ENCODE data around the gene MC1R. TPM values are rescaled to one million over a fixed set of nuclear protein-coding genes. Genes with fewer than 3 reads are reported as not detected.

The MC1R gene
- total RNA-seq, 1 donor from 2014 or later = 9.2 TPM

DNA sequence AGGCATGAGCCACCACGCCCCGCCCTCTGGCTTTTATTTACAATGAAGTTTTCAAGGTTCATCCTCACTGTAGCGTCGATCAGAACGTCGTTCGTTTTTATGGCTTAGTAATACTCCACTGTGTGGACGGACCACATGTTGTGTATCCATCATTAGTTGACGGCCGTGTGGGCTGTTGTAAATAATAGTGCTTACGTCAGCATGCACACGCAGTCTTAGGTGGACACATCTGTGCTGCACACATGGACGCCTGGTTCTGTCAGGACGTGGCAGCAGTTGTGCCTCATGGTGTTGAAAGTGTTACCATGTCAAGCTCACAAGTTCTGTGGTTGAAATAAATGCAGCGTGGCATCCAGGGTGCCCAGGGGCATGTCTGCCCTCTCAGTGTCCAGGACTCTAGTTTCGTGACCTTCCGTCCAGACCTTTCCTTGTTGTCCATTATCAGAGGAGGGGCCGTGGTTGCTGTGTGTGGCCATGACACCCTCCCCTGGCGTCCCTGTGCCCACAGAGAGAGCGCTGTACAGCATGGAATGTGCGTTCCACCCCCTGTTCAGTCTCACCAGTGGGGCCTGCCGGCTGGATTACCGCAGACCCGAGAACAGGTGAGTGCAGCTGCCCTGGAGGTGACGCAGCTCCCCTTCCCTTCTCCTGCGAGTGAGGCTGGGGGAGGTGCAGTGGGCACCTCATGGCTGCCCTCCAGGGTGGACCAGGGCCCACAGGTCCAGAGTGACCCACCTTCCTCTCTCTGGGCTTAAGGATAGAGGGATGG is 23.0 kb upstream of the MC1R start:
- no peaks in the 10 kb centered on the region for H3K27me3 ChIP-seq (ENCODE audit: insufficient read depth, low read length)
- H3K79me2 ChIP-seq (ENCODE audit: insufficient read depth, low read length) = peaks cover 22% of the 10 kb centered on the region
- no peaks in the 10 kb centered on the region for H3K9me3 ChIP-seq (ENCODE audit: insufficient read depth, low read depth, low read length)
- H3K4me2 ChIP-seq (ENCODE audit: low read length) = no peak overlapping the region
- peaks cover 67% of the 10 kb centered on the region for H4K20me1 ChIP-seq (ENCODE audit: insufficient read depth, low read length)
- H3K9me3 Mint-ChIP-seq (ENCODE audit: unreplicated experiment) = no peaks in the 10 kb centered on the region
- peaks cover 53% of the 10 kb centered on the region for H3K36me3 ChIP-seq (ENCODE audit: insufficient read depth, low read length)
- no peak overlapping the region for H2AFZ ChIP-seq (ENCODE audit: low read depth, low read length)
- no peaks in the 10 kb centered on the region for H3K27me3 Mint-ChIP-seq (ENCODE audit: low read depth, unreplicated experiment)
- peaks cover 8% of the 10 kb centered on the region for H3K4me1 Mint-ChIP-seq (ENCODE audit: low read depth, unreplicated experiment)
- TF ChIP-seq EZH2 (IDR thresholded peaks at IDR 0.05; ENCODE audit: insufficient read depth, low read length) = no peak
- TF ChIP-seq, protein P1, sequence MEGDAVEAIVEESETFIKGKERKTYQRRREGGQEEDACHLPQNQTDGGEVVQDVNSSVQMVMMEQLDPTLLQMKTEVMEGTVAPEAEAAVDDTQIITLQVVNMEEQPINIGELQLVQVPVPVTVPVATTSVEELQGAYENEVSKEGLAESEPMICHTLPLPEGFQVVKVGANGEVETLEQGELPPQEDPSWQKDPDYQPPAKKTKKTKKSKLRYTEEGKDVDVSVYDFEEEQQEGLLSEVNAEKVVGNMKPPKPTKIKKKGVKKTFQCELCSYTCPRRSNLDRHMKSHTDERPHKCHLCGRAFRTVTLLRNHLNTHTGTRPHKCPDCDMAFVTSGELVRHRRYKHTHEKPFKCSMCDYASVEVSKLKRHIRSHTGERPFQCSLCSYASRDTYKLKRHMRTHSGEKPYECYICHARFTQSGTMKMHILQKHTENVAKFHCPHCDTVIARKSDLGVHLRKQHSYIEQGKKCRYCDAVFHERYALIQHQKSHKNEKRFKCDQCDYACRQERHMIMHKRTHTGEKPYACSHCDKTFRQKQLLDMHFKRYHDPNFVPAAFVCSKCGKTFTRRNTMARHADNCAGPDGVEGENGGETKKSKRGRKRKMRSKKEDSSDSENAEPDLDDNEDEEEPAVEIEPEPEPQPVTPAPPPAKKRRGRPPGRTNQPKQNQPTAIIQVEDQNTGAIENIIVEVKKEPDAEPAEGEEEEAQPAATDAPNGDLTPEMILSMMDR (IDR thresholded peaks at IDR 0.05; ENCODE audit: insufficient read depth, low read depth, low read length) = no peak
- FAIRE-seq (no peak), DNase-seq (ENCODE audit: low read depth) (no peak)
- no peaks in the 10 kb centered on the region for H3K4me1 ChIP-seq (ENCODE audit: insufficient read depth, low read length)
- H3K36me3 Mint-ChIP-seq (ENCODE audit: low read depth, unreplicated experiment) = peaks cover 19% of the 10 kb centered on the region
- no peak overlapping the region for H3K27ac Mint-ChIP-seq (ENCODE audit: unreplicated experiment)
- no peak overlapping the region for H3K4me3 ChIP-seq (ENCODE audit: insufficient read depth, low read depth, low read length)
- no peak overlapping the region for H3K27ac ChIP-seq (ENCODE audit: low read depth, low read length)
- H3K4me3 Mint-ChIP-seq (ENCODE audit: unreplicated experiment) = no peak overlapping the region
- H3K9ac ChIP-seq (ENCODE audit: low read length) = no peak overlapping the region

DNA sequence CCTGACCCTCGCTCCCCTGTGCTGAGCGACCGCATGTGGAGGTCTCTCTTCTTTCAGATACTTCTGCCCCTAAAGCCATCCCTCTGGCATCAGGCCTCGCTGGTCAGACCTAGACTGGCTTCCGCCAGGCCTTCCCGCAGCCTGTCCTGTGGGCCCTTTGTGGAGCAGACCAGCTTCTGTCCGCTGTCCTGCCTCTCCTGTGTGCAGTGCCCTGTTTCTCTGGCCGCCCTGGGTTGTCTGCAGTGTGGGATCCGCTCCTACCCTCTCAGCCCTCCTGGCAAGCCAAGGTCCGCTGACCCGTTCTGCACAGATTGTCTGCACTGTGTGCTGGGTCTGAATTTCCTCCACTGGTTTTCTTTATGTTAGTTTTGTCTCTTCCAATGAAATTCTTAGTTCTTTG is 21.5 kb upstream of the MC1R start:
- peaks cover 5% of the 10 kb centered on the region for H3K4me1 Mint-ChIP-seq (ENCODE audit: low read depth, unreplicated experiment)
- peaks cover 43% of the 10 kb centered on the region for H3K36me3 ChIP-seq (ENCODE audit: insufficient read depth, low read length)
- no peak overlapping the region for H3K4me3 Mint-ChIP-seq (ENCODE audit: unreplicated experiment)

More for the DNA sequence above, 21.5 kb upstream of the MC1R start:
- Histone ChIP-seq H2AFZ (ENCODE audit: low read depth, low read length) (no peak overlapping the region), H3K4me3 (ENCODE audit: insufficient read depth, low read depth, low read length) (no peak overlapping the region), H3K27ac (ENCODE audit: low read depth, low read length) (no peak overlapping the region), H4K20me1 (ENCODE audit: insufficient read depth, low read length) (peaks cover 57% of the 10 kb centered on the region), H3K9ac (ENCODE audit: low read length) (no peak overlapping the region), H3K79me2 (ENCODE audit: insufficient read depth, low read length) (peaks cover 11% of the 10 kb centered on the region), H3K27me3 (ENCODE audit: insufficient read depth, low read length) (no peaks in the 10 kb centered on the region), H3K4me1 (ENCODE audit: insufficient read depth, low read length) (no peaks in the 10 kb centered on the region), H3K9me3 (ENCODE audit: insufficient read depth, low read depth, low read length) (no peaks in the 10 kb centered on the region), H3K4me2 (ENCODE audit: low read length) (no peak overlapping the region)
- Mint-ChIP-seq H3K27ac (ENCODE audit: unreplicated experiment) (no peak overlapping the region), H3K9me3 (ENCODE audit: unreplicated experiment) (no peaks in the 10 kb centered on the region), H3K36me3 (ENCODE audit: low read depth, unreplicated experiment) (peaks cover 15% of the 10 kb centered on the region), H3K27me3 (ENCODE audit: low read depth, unreplicated experiment) (no peaks in the 10 kb centered on the region)
- TF ChIP-seq, protein P1 (IDR thresholded peaks at IDR 0.05; ENCODE audit: insufficient read depth, low read depth, low read length) = no peak
- TF ChIP-seq EZH2 (IDR thresholded peaks at IDR 0.05; ENCODE audit: insufficient read depth, low read length) = no peak
- FAIRE-seq (no peak), DNase-seq (ENCODE audit: low read depth) (no peak)
